K562 (cell line): ENCODE results near the gene DCAF8. TPM values are rescaled to one million over a fixed set of nuclear protein-coding genes. Genes with fewer than 3 reads are reported as not detected.

Experiments used
- CAMTA2 ChIP-seq: fragments of 250-450 bp; sonication (Bioruptor Pico); conservative IDR thresholded peaks from 2 replicates; pipeline ENCODE4 v1.5.1; 2022
- LARP7 ChIP-seq: fragments of 450-650 bp; IDR thresholded peaks from 2 replicates; pipeline ENCODE4 v1.6.1; 2016
- MAFK ChIP-seq: IDR thresholded peaks from 2 replicates; pipeline ENCODE4 v1.6.1; 2011; ENCODE audit warnings: low read length, improper control_type of control experiment
- NEUROD1 ChIP-seq: fragments of 150-350 bp; IDR thresholded peaks from 2 replicates; pipeline ENCODE4 v1.6.1; 2014; ENCODE audit warnings: borderline replicate concordance, low read length, low read depth; ENCODE audit not compliant: partially characterized antibody
- RAD21 ChIP-seq, 2 experiments: fragments of 250-450 bp in 1 of 2; fragments of 450-650 bp in 1 of 2; sonication (Bioruptor Pico) in 1 of 2; formaldehyde crosslinking in 1 of 2; IDR thresholded peaks in 1 of 2; conservative IDR thresholded peaks in 1 of 2; 2 replicates each; pipeline versions ENCODE4 v1.4.0 to v1.8.0; 2020 to 2022; ENCODE audit warnings: mild to moderate bottlenecking in 2 of 2, moderate library complexity in 1 of 2
- RBM17 ChIP-seq: fragments of 200-400 bp; formaldehyde crosslinking; IDR thresholded peaks from 2 replicates; pipeline ENCODE4 v1.6.1; 2017; ENCODE audit warnings: low read depth, mild to moderate bottlenecking, low read length, borderline replicate concordance
- RFX5 ChIP-seq: IDR thresholded peaks from 2 replicates; pipeline ENCODE4 v1.6.1; 2011; ENCODE audit warnings: low read depth, mild to moderate bottlenecking, improper control_type of control experiment, low read length
- RFX7 ChIP-seq: fragments of 250-450 bp; sonication (Bioruptor Pico); IDR thresholded peaks from 2 replicates; pipeline ENCODE4 v1.5.1; 2021; ENCODE audit warnings: mild to moderate bottlenecking
- SMARCB1 ChIP-seq: IDR thresholded peaks from 2 replicates; pipeline ENCODE4 v1.6.1; 2011; ENCODE audit warnings: improper control_type of control experiment, low read depth; ENCODE audit not compliant: insufficient read length
- SRSF7 ChIP-seq: fragments of 200-400 bp; formaldehyde crosslinking; optimal IDR thresholded peaks from 2 replicates; pipeline ENCODE3; 2017; ENCODE audit warnings: mild to moderate bottlenecking, low read depth, low read length
- TRIM24 ChIP-seq, 2 experiments: fragments of 450-650 bp; IDR thresholded peaks; 2 replicates each; pipeline ENCODE4 v1.6.1; 2016
- ZC3H8 ChIP-seq: fragments of 450-650 bp; IDR thresholded peaks from 2 replicates; pipeline ENCODE4 v1.6.1; 2017
- ZFX ChIP-seq: sonication (generic); formaldehyde crosslinking; IDR thresholded peaks from 2 replicates; pipeline ENCODE4 v1.8.0; 2022; ENCODE audit warnings: mild to moderate bottlenecking, missing genetic modification reagents, moderate library complexity
- polyA plus RNA-seq, 8 experiments: library from polyadenylated mRNA; depleted of rRNA in 4 of 8; stranded (reverse) in 5 of 8; unstranded in 3 of 8; fragments of >200 nt; fragmentation: Nextera tagmentation in 2 of 8; fragmentation: Illumina TruSeq in 1 of 8; extraction: Ambion mirVana in 2 of 8; extraction: Trizol in 1 of 8; gene quantifications; 2 replicates each; pipeline versions ENCODE4 v1.2.1 to v1.2.3, GENCODE V29; 2011 to 2014; ENCODE audit warnings: inconsistent platforms in 1 of 8, missing spikeins in 1 of 8
- total RNA-seq, 7 experiments: library from RNA; depleted of rRNA in 6 of 7; stranded (reverse); fragments of >200 nt in 6 of 7; fragmentation: Illumina TruSeq in 2 of 7; extraction: Trizol in 2 of 7; gene quantifications; 2 replicates each; pipeline versions ENCODE4 v1.2.1 to v1.2.3, GENCODE V29; 2011 to 2021; ENCODE audit warnings: low replicate concordance in 1 of 7
- TF ChIP-seq, protein P1 (sequence below): fragments of 200-600 bp; sonication (generic); IDR thresholded peaks from one replicate; pipeline ENCODE4 v1.6.1; 2012; ENCODE audit warnings: mild to moderate bottlenecking, low read depth, low read length, inconsistent platforms
- TF ChIP-seq, protein P2 (sequence below): fragments of 450-650 bp; IDR thresholded peaks from 2 replicates; pipeline ENCODE4 v1.6.1; 2017; ENCODE audit warnings: mild to moderate bottlenecking, moderate library complexity

The DCAF8 gene
- total and polyA plus RNA-seq, 9 of the 15 experiments (the other 6 are each of a cell fraction or from before 2014, with no cell fraction given), result 11.6 to 149 (median 81.3) TPM

DNA sequence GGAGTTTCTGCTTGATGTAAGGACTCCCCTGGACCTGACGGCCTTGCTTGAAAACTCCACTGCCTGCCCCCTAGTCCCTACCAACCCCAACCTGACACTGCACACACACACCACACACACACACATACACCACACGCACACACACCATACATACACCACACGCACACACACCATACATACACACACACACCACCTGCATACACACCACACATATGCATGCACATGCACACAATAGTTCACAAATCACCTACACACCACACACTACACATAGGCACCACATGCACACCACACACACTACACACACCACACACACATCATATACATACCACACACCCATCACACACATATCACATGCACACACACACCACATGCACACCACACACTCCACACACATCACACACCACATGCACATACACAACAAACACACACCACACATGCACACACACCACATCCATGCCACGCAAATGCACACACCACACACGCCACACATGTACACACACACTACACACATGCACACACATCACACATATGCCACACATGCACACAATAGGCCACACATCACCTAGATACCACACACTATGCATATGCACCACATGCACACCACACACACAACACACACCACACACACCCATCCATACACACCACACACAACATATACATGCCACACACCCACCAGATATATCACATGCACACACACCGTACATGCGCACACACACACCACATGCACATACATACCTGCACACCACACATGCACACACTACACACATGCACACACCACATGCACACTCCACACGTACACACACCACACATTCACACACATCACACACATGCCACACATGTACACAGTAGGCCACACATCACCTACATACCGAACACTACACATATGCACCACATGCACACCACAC lies 68.3 kb downstream of the DCAF8 start (continued):
- TF ChIP-seq, protein P1, sequence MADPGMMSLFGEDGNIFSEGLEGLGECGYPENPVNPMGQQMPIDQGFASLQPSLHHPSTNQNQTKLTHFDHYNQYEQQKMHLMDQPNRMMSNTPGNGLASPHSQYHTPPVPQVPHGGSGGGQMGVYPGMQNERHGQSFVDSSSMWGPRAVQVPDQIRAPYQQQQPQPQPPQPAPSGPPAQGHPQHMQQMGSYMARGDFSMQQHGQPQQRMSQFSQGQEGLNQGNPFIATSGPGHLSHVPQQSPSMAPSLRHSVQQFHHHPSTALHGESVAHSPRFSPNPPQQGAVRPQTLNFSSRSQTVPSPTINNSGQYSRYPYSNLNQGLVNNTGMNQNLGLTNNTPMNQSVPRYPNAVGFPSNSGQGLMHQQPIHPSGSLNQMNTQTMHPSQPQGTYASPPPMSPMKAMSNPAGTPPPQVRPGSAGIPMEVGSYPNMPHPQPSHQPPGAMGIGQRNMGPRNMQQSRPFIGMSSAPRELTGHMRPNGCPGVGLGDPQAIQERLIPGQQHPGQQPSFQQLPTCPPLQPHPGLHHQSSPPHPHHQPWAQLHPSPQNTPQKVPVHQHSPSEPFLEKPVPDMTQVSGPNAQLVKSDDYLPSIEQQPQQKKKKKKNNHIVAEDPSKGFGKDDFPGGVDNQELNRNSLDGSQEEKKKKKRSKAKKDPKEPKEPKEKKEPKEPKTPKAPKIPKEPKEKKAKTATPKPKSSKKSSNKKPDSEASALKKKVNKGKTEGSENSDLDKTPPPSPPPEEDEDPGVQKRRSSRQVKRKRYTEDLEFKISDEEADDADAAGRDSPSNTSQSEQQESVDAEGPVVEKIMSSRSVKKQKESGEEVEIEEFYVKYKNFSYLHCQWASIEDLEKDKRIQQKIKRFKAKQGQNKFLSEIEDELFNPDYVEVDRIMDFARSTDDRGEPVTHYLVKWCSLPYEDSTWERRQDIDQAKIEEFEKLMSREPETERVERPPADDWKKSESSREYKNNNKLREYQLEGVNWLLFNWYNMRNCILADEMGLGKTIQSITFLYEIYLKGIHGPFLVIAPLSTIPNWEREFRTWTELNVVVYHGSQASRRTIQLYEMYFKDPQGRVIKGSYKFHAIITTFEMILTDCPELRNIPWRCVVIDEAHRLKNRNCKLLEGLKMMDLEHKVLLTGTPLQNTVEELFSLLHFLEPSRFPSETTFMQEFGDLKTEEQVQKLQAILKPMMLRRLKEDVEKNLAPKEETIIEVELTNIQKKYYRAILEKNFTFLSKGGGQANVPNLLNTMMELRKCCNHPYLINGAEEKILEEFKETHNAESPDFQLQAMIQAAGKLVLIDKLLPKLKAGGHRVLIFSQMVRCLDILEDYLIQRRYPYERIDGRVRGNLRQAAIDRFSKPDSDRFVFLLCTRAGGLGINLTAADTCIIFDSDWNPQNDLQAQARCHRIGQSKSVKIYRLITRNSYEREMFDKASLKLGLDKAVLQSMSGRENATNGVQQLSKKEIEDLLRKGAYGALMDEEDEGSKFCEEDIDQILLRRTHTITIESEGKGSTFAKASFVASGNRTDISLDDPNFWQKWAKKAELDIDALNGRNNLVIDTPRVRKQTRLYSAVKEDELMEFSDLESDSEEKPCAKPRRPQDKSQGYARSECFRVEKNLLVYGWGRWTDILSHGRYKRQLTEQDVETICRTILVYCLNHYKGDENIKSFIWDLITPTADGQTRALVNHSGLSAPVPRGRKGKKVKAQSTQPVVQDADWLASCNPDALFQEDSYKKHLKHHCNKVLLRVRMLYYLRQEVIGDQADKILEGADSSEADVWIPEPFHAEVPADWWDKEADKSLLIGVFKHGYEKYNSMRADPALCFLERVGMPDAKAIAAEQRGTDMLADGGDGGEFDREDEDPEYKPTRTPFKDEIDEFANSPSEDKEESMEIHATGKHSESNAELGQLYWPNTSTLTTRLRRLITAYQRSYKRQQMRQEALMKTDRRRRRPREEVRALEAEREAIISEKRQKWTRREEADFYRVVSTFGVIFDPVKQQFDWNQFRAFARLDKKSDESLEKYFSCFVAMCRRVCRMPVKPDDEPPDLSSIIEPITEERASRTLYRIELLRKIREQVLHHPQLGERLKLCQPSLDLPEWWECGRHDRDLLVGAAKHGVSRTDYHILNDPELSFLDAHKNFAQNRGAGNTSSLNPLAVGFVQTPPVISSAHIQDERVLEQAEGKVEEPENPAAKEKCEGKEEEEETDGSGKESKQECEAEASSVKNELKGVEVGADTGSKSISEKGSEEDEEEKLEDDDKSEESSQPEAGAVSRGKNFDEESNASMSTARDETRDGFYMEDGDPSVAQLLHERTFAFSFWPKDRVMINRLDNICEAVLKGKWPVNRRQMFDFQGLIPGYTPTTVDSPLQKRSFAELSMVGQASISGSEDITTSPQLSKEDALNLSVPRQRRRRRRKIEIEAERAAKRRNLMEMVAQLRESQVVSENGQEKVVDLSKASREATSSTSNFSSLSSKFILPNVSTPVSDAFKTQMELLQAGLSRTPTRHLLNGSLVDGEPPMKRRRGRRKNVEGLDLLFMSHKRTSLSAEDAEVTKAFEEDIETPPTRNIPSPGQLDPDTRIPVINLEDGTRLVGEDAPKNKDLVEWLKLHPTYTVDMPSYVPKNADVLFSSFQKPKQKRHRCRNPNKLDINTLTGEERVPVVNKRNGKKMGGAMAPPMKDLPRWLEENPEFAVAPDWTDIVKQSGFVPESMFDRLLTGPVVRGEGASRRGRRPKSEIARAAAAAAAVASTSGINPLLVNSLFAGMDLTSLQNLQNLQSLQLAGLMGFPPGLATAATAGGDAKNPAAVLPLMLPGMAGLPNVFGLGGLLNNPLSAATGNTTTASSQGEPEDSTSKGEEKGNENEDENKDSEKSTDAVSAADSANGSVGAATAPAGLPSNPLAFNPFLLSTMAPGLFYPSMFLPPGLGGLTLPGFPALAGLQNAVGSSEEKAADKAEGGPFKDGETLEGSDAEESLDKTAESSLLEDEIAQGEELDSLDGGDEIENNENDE, result no peak
- TF ChIP-seq RBM17 (no peak), RFX5 (no peak), LARP7 (peak; percentile 63; the same call in 1 of the 2 replicates), MAFK (no peak), ZFX (CRISPR knock-in tag) (no peak), CAMTA2 (no peak), NEUROD1 (no peak), TRIM24 (IDR thresholded peaks at IDR 0.05) (no peak), ZC3H8 (0 out of 2 replicates have a peak, but pooled peaks have one; percentile 35), RFX7 (CRISPR knock-in tag) (no peak), SRSF7 (no peak), SMARCB1 (no peak), RAD21 (CRISPR knock-in tag; conservative IDR thresholded peaks at IDR 0.05 in 1 of 2, IDR thresholded peaks at IDR 0.05 in 1 of 2) (no peak)
- TF ChIP-seq, protein P2, sequence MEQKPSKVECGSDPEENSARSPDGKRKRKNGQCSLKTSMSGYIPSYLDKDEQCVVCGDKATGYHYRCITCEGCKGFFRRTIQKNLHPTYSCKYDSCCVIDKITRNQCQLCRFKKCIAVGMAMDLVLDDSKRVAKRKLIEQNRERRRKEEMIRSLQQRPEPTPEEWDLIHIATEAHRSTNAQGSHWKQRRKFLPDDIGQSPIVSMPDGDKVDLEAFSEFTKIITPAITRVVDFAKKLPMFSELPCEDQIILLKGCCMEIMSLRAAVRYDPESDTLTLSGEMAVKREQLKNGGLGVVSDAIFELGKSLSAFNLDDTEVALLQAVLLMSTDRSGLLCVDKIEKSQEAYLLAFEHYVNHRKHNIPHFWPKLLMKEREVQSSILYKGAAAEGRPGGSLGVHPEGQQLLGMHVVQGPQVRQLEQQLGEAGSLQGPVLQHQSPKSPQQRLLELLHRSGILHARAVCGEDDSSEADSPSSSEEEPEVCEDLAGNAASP, result no peak
